ENCODE data around the gene SLC25A48. TPM values are rescaled to one million over a fixed set of nuclear protein-coding genes. Genes with fewer than 3 reads are reported as not detected.

SLC25A48 gene
- total and polyA plus RNA-seq, 7 donors: 1.6 to 7.2 (median 1.9) TPM; not detected in 4

- Histone ChIP-seq H3K36me3 (no peaks in the 10 kb centered on the region), H3K27ac (no peak overlapping the region), H3K9me3 (no peaks in the 10 kb centered on the region), H3K4me1 (no peaks in the 10 kb centered on the region), H3K4me3 (no peak overlapping the region), H3K27me3 (peaks cover 0 to 8% (median 0%) of the 10 kb centered on the region in 3 donors)
- TF ChIP-seq POLR2A (IDR thresholded peaks at IDR 0.05) (no peak), POLR2AphosphoS5 (IDR thresholded peaks at IDR 0.05) (no peak), CTCF (IDR thresholded peaks at IDR 0.05) (no peak), EP300 (IDR thresholded peaks at IDR 0.05) (no peak)
- intact Hi-C loops (cut with DNase I): no loop called here
- no peak for DNase-seq
- WGBS, 2 donors: 67 to 81% methylated on average over 6 of the region's 6 CpGs
Measured at GRCh38 chr5:135843571-135844337, 9.3 kb downstream of the SLC25A48 start.

- no peak for TF ChIP-seq EP300 (IDR thresholded peaks at IDR 0.05)
- no peak for TF ChIP-seq CTCF (IDR thresholded peaks at IDR 0.05)
- no peak for TF ChIP-seq POLR2AphosphoS5 (IDR thresholded peaks at IDR 0.05)
- TF ChIP-seq POLR2A (IDR thresholded peaks at IDR 0.05): no peak
- Histone ChIP-seq H3K4me1 (no peaks in the 10 kb centered on the region), H3K27me3 (peaks cover 0 to 8% (median 0%) of the 10 kb centered on the region in 3 donors), H3K36me3 (no peaks in the 10 kb centered on the region), H3K9me3 (no peaks in the 10 kb centered on the region), H3K27ac (no peak overlapping the region), H3K4me3 (no peak overlapping the region)
- DNase-seq: no peak
- intact Hi-C loops (cut with DNase I): no loop called here
Measured at GRCh38 chr5:135846311-135846710, 11.8 kb downstream of the SLC25A48 start.

- H3K27ac ChIP-seq: no peak overlapping the region
- WGBS, 2 donors: 59 to 79% methylated on average over 1 of the region's 1 CpG
Measured at GRCh38 chr5:135847976-135848375, 13.5 kb downstream of the SLC25A48 start.

GRCh38 chr5:135850231-135850630 is 15.8 kb downstream of the SLC25A48 start:
- 94 to 96% methylated on average over 9 of the region's 9 CpGs for WGBS, 2 donors
- intact Hi-C loops (cut with DNase I): no loop called here
- Histone ChIP-seq H3K4me1 (no peaks in the 10 kb centered on the region), H3K9me3 (no peaks in the 10 kb centered on the region), H3K36me3 (no peaks in the 10 kb centered on the region), H3K27me3 (no peaks in the 10 kb centered on the region), H3K27ac (no peak overlapping the region), H3K4me3 (no peak overlapping the region)
- TF ChIP-seq CTCF (IDR thresholded peaks at IDR 0.05) (no peak), POLR2A (IDR thresholded peaks at IDR 0.05) (no peak), POLR2AphosphoS5 (IDR thresholded peaks at IDR 0.05) (no peak), EP300 (IDR thresholded peaks at IDR 0.05) (no peak)
- no peak for DNase-seq

More at GRCh38 chr5:135847976-135848375, 13.5 kb downstream of the SLC25A48 start:
- Histone ChIP-seq H3K36me3 (no peaks in the 10 kb centered on the region), H3K9me3 (no peaks in the 10 kb centered on the region), H3K27me3 (peaks cover 0 to 4% (median 0%) of the 10 kb centered on the region in 3 donors), H3K4me3 (no peak overlapping the region), H3K4me1 (no peaks in the 10 kb centered on the region)
- intact Hi-C loops (cut with DNase I): no loop called here
- DNase-seq: no peak
- no peak for TF ChIP-seq POLR2A (IDR thresholded peaks at IDR 0.05)

GRCh38 chr5:135850671-135851070 is 16.2 kb downstream of the SLC25A48 start:
- no peak for TF ChIP-seq POLR2AphosphoS5 (IDR thresholded peaks at IDR 0.05)
- no peak for TF ChIP-seq EP300 (IDR thresholded peaks at IDR 0.05)
- no peak for TF ChIP-seq POLR2A (IDR thresholded peaks at IDR 0.05)
- TF ChIP-seq CTCF (IDR thresholded peaks at IDR 0.05): no peak
- no peaks in the 10 kb centered on the region for H3K9me3 ChIP-seq
- H3K27me3 ChIP-seq: no peaks in the 10 kb centered on the region
- H3K36me3 ChIP-seq: no peaks in the 10 kb centered on the region
- 93 to 96% methylated on average over 6 of the region's 6 CpGs for WGBS, 2 donors
- no peak overlapping the region for H3K27ac ChIP-seq
- DNase-seq: no peak
- no peak overlapping the region for H3K4me3 ChIP-seq
- no peaks in the 10 kb centered on the region for H3K4me1 ChIP-seq
- intact Hi-C loops (cut with DNase I): no loop called here
